ENCODE data around the gene ARFGAP1.

GRCh38 chr20:63307538-63308217 is 35.1 kb downstream of the ARFGAP1 start:
- TF ChIP-seq ZFP3 (CRISPR knock-in tag; IDR thresholded peaks at IDR 0.05) (no peak), ESRRG (CRISPR knock-in tag; IDR thresholded peaks at IDR 0.05) (no peak)
